Peyer's patch (tissue), 4 donors: ENCODE measurements around the gene MSLN. TPM values are rescaled to one million over a fixed set of nuclear protein-coding genes. Genes with fewer than 3 reads are reported as not detected.
A peak's percentile ranks its signal among the peaks of the same experiment; 100 is the strongest.
"Not testable (repeated sequence)": the region's sequence is repeated elsewhere in the genome, so short reads cannot be mapped to it uniquely, and the experiment has no call there.

Source experiments
- DNase-seq, 3 donors: peaks; one replicate each; pipeline ENCODE4 v3.0.0-alpha.2; 2017 to 2019
- H3K27ac ChIP-seq, 4 donors: fragments of 200-600 bp; sonication (generic); one replicate each; pipeline ENCODE4 v1.5.1; 2016 to 2019
- H3K27me3 ChIP-seq, 2 donors: fragments of 200-600 bp; sonication (generic); one replicate each; pipeline ENCODE4 v1.5.1; 2019
- H3K36me3 ChIP-seq, 3 donors: fragments of 200-600 bp; sonication (generic); one replicate each; pipeline ENCODE4 v1.5.1; 2016 to 2019
- H3K4me1 ChIP-seq, 4 donors: fragments of 200-600 bp; sonication (generic); one replicate each; pipeline ENCODE4 v1.5.1; 2016 to 2019
- H3K4me3 ChIP-seq, 4 donors: fragments of 200-600 bp; sonication (generic); 1 replicate in 3 of 4; 2 replicates in 1 of 4; pipeline ENCODE4 v1.5.1; 2016 to 2019; ENCODE audit warnings: mild to moderate bottlenecking in 1 of 4
- H3K9me3 ChIP-seq, 4 donors: fragments of 200-600 bp; sonication (generic); one replicate each; pipeline ENCODE4 v1.5.1; 2016 to 2019; ENCODE audit warnings: mild to moderate bottlenecking in 1 of 4
- CTCF ChIP-seq, 6 experiments: fragments of 450-650 bp in 4 of 6; fragments of 200-600 bp in 2 of 6; sonication (generic) in 1 of 6; IDR thresholded peaks; one replicate each; pipeline ENCODE4 v1.5.1; 2017 to 2019; ENCODE audit warnings: antibody characterized with exemption in 6 of 6, mild to moderate bottlenecking in 3 of 6, moderate library complexity in 1 of 6
- POLR2A ChIP-seq, 2 donors: fragments of 450-650 bp; IDR thresholded peaks; one replicate each; pipeline ENCODE4 v1.5.1; 2017; ENCODE audit warnings: antibody characterized with exemption in 2 of 2, mild to moderate bottlenecking in 2 of 2, moderate library complexity in 2 of 2
- total RNA-seq, 4 donors: library from RNA; depleted of rRNA; stranded (reverse); fragments of >200 nt; gene quantifications; one replicate each; pipeline ENCODE4 v1.1.0, GENCODE V29; 2016

Gene MSLN
- total RNA-seq, result 1 to 10 TPM in 3 of 4 donors, not detected in 1; 2.6 to 7.7 (median 5.4) TPM

DNA sequence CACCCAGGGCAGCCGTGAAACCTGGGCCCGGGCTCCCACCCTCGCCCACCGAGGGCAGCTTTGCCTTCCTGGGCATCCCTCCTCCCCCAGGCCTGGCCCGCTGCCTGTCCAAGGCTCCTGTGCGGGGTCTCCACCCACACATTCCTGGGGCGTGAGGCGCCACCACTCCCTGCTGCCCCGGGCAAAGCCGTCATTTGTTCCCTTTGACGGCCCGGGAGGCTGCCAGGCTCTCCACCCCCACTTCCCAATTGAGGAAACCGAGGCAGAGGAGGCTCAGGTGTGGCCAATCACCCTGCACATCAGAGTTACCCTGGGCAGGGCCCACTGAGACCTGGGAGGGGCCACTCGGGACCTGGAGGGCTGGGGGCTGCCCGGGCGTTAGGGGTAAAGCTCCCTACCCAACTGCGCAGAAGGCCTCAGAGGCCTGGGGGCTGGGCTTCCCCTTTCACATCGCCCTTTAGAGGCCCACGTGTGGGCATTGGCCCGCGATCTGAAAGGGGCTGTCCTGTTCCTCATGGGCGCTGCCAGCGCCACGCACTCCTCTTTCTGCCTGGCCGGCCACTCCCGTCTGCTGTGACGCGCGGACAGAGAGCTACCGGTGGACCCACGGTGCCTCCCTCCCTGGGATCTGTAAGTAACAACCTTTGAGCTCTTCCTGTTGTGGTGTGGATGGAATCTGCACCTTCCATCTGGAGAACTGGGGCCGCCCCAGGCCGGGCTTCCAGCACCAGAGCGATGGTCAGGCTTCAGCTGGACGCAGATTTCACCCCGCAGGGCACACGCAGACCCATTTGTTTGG is at the start of gene MSLN:
Gene MSLN, plus strand, starts transcription at position 190 of the 799 bp plus-strand sequence. CDS start 1,947 bp downstream, outside the sequence.
- Histone ChIP-seq H3K9me3 (no peaks in the 10 kb centered on the region), H3K4me1 (no peaks in the 10 kb centered on the region), H3K27ac (no peak within 1 kb of the TSS), H3K4me3 (no peak within 1 kb of the TSS), H3K27me3 (no peaks in the 10 kb centered on the region), H3K36me3 (no peaks in the 10 kb centered on the region)
- TF ChIP-seq CTCF (IDR thresholded peaks at IDR 0.05) (no peak), POLR2A (IDR thresholded peaks at IDR 0.05) (no peak)
- DNase-seq, result no peak

- Histone ChIP-seq H3K9me3 (no peaks in the 10 kb centered on the region), H3K36me3 (no peaks in the 10 kb centered on the region), H3K4me1 (peaks cover 2 to 20% (median 11%) of the 10 kb centered on the region in 4 donors), H3K4me3 (no peak overlapping the region), H3K27me3 (peaks cover 0 to 25% of the 10 kb centered on the region in 2 donors), H3K27ac (no peak overlapping the region)
- TF ChIP-seq CTCF (IDR thresholded peaks at IDR 0.05) (no peak), POLR2A (IDR thresholded peaks at IDR 0.05) (no peak)
- no peak for DNase-seq
Measured at GRCh38 chr16:711084-711483, 49.5 kb upstream of the MSLN start.

GRCh38 chr16:711548-712320 is 48.8 kb upstream of the MSLN start:
- DNase-seq, result peak; percentile 68 to 89 (median 87)
- H3K4me3 ChIP-seq, result no peak overlapping the region
- H3K4me1 ChIP-seq, result peaks cover 4 to 24% (median 13%) of the 10 kb centered on the region in 4 donors
- no peaks in the 10 kb centered on the region for H3K9me3 ChIP-seq
- no peak overlapping the region for H3K27ac ChIP-seq
- peaks cover 0 to 18% of the 10 kb centered on the region in 2 donors for H3K27me3 ChIP-seq
- no peaks in the 10 kb centered on the region for H3K36me3 ChIP-seq
- TF ChIP-seq CTCF (IDR thresholded peaks at IDR 0.05) (peak; percentile 85 to 97 (median 92)), POLR2A (IDR thresholded peaks at IDR 0.05) (no peak)

DNA sequence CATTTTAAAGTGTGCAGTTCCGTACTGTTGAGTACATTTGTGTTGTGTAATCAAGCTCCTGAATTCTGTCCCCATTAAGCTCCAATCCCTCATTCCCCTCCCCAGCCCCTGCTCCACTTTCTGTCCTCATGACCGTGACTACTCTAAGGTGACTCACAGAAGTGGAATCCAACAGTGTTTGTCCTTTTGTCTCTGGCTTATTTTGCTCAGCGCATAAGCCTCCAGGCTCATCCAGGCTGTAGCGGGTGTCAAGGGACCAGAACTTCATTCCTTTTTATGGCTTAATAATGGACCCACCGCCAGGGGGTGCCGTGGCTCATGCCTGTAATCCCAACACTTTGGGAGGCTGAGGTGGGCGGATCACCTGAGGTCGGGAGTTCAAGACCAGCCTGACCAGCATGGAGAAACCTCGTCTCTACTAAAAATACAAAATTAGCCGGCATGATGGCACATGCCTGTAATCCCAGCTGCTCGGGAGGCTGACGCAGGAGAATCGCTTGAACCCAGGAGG is 47.7 kb upstream of the MSLN start:
- H3K4me3 ChIP-seq, H3K36me3 ChIP-seq, H3K27ac ChIP-seq, H3K9me3 ChIP-seq: not testable (repeated sequence)
- Histone ChIP-seq H3K27me3 (peaks cover 0 to 11% of the 10 kb centered on the region in 2 donors), H3K4me1 (peaks cover 4 to 24% (median 13%) of the 10 kb centered on the region in 4 donors)
- DNase-seq, result peak in 2 of 3 donors; percentile 55 to 74
- peak in 5 of 6 experiments; percentile 29 to 43 (median 34) for TF ChIP-seq CTCF (IDR thresholded peaks at IDR 0.05)

GRCh38 chr16:714079-714478 is 46.5 kb upstream of the MSLN start:
- TF ChIP-seq POLR2A (IDR thresholded peaks at IDR 0.05) (no peak), CTCF (IDR thresholded peaks at IDR 0.05) (no peak)
- Histone ChIP-seq H3K27ac (no peak overlapping the region), H3K4me1 (peaks cover 4 to 32% (median 13%) of the 10 kb centered on the region in 4 donors), H3K4me3 (no peak overlapping the region), H3K36me3 (no peaks in the 10 kb centered on the region), H3K27me3 (peaks cover 0 to 9% of the 10 kb centered on the region in 2 donors), H3K9me3 (no peaks in the 10 kb centered on the region)
- DNase-seq, result no peak
